ENCODE measurements around the gene PRKN.

DNA sequence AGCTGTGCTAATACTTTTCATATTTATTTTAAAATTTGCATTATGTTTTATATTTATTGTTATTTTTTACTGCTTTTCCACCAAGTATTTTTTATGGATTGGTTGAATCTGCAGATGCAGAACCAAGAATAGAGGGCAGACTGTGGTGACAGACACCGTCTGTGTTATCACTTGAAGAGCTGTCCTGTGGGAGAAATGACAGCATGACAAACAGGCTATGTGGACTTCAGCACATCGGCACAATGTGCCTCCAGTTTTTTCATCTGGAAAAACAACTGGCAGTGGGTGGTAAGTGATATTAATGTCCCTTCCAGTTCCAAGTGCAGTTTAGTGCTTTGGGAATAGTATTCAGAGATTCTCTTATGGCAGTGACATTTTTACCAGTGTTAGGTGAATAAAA is 492.9 kb downstream of the PRKN start:
- TF ChIP-seq, protein P1, sequence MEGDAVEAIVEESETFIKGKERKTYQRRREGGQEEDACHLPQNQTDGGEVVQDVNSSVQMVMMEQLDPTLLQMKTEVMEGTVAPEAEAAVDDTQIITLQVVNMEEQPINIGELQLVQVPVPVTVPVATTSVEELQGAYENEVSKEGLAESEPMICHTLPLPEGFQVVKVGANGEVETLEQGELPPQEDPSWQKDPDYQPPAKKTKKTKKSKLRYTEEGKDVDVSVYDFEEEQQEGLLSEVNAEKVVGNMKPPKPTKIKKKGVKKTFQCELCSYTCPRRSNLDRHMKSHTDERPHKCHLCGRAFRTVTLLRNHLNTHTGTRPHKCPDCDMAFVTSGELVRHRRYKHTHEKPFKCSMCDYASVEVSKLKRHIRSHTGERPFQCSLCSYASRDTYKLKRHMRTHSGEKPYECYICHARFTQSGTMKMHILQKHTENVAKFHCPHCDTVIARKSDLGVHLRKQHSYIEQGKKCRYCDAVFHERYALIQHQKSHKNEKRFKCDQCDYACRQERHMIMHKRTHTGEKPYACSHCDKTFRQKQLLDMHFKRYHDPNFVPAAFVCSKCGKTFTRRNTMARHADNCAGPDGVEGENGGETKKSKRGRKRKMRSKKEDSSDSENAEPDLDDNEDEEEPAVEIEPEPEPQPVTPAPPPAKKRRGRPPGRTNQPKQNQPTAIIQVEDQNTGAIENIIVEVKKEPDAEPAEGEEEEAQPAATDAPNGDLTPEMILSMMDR (IDR thresholded peaks at IDR 0.05) = no peak
- TF ChIP-seq POLR2A (IDR thresholded peaks at IDR 0.05) = no peak
